GM19351 (cell line): ENCODE results near the gene TNNC1.

Source experiments
- ATAC-seq: cut with Tn5 transposase; IDR thresholded peaks from one replicate; pipeline ENCODE4 v1.9.1; 2021; ENCODE audit warnings: mild to moderate bottlenecking, moderate library complexity; ENCODE audit not compliant: unreplicated experiment

The TNNC1 gene

DNA sequence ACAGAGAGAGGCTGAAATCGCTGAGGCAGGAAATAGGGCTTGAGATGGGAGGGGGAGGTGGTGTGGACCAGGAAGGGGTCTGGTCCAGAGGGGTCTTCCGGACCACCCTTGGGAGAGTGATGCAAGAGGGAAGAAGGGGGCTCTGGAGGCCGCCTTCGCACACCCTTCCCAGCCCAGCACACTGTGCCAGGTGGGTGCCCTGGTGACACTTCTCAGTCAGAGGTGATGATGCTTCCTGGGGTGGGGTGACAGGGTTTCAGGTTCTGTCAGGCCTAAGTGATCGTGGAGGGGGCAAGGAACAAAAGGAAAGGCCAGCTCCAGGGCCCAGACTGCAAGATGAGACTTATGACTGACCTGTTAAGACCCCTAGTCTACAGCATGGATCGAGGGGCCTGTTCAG, 21.6 kb downstream of the TNNC1 start:
- no peak for ATAC-seq

- ATAC-seq = no peak
These were observed 22.2 kb downstream of the TNNC1 start for GRCh38 chr3:52431459-52432223.

- ATAC-seq = no peak
These were observed 23.4 kb downstream of the TNNC1 start for GRCh38 chr3:52430416-52430810.

DNA sequence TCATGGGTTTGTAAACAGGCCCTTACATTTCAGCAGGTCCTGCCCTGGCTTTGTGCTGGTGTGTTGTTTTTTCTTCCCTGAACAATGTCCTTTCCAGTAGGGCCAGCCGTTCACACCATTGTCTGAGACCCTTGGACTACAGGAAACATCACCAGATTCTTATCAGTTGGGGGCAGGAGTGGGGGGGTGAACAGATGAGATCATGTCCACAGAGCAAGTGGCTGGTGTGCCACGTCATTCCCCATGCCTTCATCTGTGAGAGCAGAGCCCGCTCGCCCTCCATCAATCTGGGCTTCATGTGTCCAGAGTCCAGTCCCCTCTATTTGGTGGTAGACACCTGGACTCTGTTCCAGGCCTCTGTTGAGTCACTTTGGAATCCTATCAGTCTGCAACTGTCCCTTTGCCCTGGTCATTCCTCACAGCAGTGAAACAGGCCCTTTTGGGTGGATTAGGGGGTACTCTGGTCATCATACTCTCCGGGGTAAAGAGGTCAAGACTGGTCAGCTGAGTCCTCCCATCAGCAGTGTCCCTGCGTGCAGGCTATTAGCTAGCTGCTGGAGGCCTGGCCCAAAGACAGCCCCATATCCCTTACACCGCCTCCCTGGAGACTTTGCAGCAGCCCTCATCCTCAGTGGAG, 23.9 kb downstream of the TNNC1 start:
- no peak for ATAC-seq

DNA sequence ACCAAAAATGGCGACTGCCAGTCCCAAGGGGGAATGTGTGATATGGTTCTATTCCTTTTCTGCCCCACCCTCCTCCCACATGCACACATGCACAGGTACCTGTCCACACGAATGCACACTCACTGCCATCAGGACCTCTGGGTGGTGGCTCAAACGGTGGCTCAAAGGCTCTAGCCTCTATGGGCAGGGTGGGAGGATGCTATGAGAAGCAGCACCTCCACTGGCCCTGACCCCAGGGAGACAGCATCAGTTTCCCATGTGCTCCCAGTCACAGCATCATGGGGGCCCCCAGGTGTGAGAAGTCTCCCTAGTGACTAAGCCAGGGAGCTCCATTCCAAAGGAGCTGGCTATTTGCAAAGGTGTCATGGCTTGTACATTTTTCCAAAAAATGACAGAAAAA, 24.8 kb downstream of the TNNC1 start:
- ATAC-seq = no peak

GRCh38 chr3:52428151-52429005, 25.5 kb downstream of the TNNC1 start:
- ATAC-seq = no peak

DNA sequence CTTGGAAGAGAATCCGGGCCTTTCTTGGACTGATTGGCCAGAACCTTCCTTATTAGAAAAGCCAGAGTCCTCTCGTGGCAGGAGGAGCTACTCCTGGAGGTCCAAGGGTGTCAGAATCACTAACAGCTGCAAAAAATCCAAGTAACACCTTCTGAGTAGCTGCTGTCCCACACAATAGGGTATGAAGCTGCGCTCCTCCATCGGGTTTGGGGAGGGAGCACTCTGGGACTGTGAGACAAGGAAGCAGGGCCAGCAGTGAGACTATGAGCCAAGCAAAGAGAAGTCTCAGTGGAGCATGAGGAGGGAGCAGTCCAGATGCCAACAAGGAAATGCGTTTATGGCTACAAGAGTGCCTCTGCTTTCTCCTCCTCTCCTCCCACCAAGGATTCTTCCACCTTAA, 30.7 kb downstream of the TNNC1 start:
- no peak for ATAC-seq

- ATAC-seq = no peak
These were observed 31.2 kb downstream of the TNNC1 start for GRCh38 chr3:52422669-52423068.

- no peak for ATAC-seq
These were observed 33.5 kb downstream of the TNNC1 start for GRCh38 chr3:52420388-52420787.

- no peak for ATAC-seq
These were observed 38.0 kb downstream of the TNNC1 start for GRCh38 chr3:52415800-52416199.

GRCh38 chr3:52408466-52408865, 45.4 kb downstream of the TNNC1 start:
- no peak for ATAC-seq

DNA sequence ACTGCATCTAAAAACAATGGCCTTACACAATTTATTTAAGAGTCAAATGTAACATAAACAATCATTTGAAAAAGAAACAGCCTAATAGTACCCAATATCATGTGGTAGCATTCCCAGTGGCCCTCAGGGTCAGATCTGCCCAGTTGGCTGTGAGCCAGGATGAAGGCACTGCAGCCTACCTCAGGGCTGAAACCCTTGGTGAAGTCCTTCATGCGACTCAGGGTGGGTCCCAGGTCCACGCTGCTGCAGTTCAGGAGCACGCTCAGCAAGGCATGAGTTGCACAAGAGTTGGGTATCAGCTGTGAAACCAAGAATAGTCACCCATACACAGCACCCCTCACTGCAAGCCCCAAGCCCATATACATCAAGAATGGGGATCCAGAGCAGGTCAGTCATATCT, 46.1 kb downstream of the TNNC1 start:
- ATAC-seq = no peak

- ATAC-seq = no peak
These were observed 46.9 kb downstream of the TNNC1 start for GRCh38 chr3:52406791-52407510.

DNA sequence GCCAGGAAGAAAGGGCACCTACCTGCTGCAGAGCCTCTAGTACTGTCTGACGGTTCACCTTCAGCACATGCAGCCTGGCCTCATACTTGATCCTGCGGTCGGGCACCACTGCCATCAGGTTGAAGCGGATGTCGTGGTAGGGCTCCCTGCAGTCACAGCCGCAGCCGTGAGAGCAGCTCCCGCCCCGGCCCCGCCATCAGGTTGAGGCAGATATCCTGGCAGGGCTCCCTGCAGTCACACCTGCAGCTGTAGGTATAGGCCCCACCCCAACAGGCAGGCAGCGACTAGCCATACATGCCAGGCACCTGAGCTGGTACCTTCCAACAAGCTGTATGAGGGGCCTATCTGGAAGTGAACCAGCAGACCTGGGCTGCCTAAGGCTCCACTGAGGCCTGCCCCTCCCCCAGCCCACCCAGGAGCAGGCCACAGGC, 47.6 kb downstream of the TNNC1 start:
- no peak for ATAC-seq

DNA sequence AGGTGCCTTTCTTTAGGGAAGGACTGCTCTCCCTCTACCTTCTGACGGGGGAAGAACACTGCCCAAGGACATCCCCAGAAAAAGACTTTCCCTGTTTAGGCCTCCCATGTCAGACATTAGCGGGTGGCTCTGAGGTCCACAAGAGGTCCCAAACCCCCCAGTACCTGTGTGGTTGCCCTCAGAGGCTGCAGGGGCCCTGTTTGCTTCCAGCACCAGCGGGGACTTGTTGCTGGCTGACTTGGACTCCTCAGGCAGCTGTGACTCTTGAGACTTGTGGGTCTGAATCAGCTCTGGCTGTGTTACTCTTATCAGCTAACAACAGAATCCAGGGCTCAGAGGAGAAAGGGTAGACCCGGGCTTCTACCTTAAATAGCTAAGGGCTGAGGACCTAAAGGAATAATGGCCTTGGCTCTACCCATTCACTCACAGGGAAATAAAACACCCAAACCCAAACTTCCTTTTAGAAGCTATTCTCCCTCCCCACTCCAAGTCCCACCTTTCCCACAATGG, 48.2 kb downstream of the TNNC1 start:
- no peak for ATAC-seq

- ATAC-seq = no peak
These were observed 48.8 kb downstream of the TNNC1 start for GRCh38 chr3:52405066-52405465.

DNA sequence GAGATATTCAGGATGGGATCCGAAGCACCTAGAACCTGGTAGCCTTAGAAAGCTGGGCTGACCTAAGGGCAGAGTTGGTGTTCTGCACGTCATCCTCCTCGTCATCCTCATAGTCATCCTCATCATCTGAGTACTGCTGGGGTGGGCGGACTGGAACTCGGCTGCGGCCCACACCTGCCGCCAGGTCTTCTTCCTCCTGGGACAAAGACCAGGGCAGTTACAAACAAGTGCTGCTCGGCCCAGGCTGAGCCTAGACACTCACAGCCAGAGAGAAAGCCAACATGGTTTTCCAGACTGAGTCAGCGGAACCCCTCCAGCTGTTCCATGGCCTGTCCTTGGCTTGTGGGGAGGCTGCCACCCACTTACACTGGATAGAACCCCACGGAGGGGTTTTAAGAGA, 49.5 kb downstream of the TNNC1 start:
- no peak for ATAC-seq

DNA sequence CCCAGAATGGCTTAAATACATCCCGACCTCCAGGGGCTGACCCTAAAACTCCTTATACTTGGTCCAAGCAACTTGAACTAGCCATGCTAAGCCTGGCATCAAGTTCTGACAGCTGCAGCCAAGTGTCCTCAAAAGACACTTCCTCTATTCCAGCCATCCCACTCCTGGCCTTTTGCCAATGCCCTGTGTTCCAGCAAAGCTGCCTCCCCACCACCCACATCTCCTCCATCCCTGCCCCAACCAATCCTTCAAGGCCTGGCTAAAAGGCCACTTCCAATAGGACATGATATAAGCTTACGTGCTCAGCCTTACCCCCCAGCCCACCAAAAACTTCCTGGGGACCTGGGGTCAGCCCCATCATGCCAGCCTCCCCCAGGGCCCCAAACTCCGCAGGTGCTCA, 49.9 kb downstream of the TNNC1 start:
- ATAC-seq = no peak

DNA sequence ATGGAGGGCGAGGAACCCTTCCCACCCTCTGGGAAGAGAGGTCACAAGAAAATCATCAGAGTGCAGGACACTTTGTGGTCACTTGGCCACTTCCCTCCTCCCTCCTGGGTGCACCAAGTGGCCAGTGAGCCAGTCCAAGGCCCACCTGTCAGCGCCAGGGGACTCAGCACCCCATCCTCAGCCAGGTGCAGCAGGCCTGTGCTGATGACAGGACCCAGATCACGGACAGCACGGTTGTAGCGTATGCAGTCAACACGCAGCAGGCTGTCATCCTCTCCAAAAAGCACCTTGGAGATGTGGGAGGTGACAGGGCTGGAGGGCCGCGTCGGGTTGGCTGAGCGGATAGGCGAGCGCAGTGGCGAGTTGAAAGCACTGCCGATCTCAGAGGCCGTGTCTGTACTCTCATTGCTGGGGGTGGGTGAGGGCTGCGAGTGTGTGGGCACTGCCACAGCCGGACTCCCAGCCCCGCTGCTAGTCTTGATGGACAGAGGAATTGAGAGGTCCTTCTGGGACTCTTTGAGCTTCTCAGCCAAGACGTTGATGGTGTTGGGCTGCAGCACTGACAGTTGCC, 50.5 kb downstream of the TNNC1 start:
- no peak for ATAC-seq

- no peak for ATAC-seq
These were observed 51.1 kb downstream of the TNNC1 start for GRCh38 chr3:52402706-52403270.
